Rectal smooth muscle tissue (tissue), 1 donor: ENCODE data around the gene DOCK4.

Experiments
- H3K27ac ChIP-seq: one replicate; pipeline ENCODE4 v1.7.0; 2013; ENCODE audit warnings: low read depth, low read length, inconsistent platforms
- H3K27me3 ChIP-seq: one replicate; pipeline ENCODE4 v1.7.0; 2013; ENCODE audit warnings: low read length; ENCODE audit not compliant: control insufficient read depth, insufficient read depth
- H3K36me3 ChIP-seq: one replicate; pipeline ENCODE4 v1.7.0; 2013; ENCODE audit warnings: low read length; ENCODE audit not compliant: control insufficient read depth, insufficient read depth
- H3K4me1 ChIP-seq: one replicate; pipeline ENCODE4 v1.7.0; 2013; ENCODE audit warnings: low read length; ENCODE audit not compliant: control insufficient read depth, insufficient read depth
- H3K4me3 ChIP-seq: one replicate; pipeline ENCODE4 v1.7.0; 2013; ENCODE audit warnings: low read length
- H3K9ac ChIP-seq: one replicate; pipeline ENCODE4 v1.7.0; 2013; ENCODE audit warnings: low read length

Gene DOCK4

GRCh38 chr7:111735661-111736551 lies 470.3 kb downstream of the DOCK4 start:
- Histone ChIP-seq H3K27me3 (no peaks in the 10 kb centered on the region), H3K4me3 (no peak overlapping the region), H3K9ac (no peak overlapping the region), H3K27ac (no peak overlapping the region), H3K36me3 (peaks cover 6% of the 10 kb centered on the region), H3K4me1 (no peaks in the 10 kb centered on the region)

GRCh38 chr7:111734954-111735660 lies 471.1 kb downstream of the DOCK4 start:
- no peaks in the 10 kb centered on the region for H3K4me1 ChIP-seq
- H3K9ac ChIP-seq, result no peak overlapping the region
- H3K36me3 ChIP-seq, result peaks cover 6% of the 10 kb centered on the region
- no peak overlapping the region for H3K4me3 ChIP-seq
- H3K27ac ChIP-seq, result no peak overlapping the region
- H3K27me3 ChIP-seq, result no peaks in the 10 kb centered on the region

GRCh38 chr7:111732923-111733322 lies 473.3 kb downstream of the DOCK4 start:
- Histone ChIP-seq H3K4me1 (no peaks in the 10 kb centered on the region), H3K4me3 (no peak overlapping the region), H3K36me3 (peaks cover 6% of the 10 kb centered on the region), H3K27ac (no peak overlapping the region), H3K27me3 (no peaks in the 10 kb centered on the region), H3K9ac (no peak overlapping the region)

- H3K9ac ChIP-seq, result no peak overlapping the region
- no peaks in the 10 kb centered on the region for H3K4me1 ChIP-seq
- H3K27me3 ChIP-seq, result no peaks in the 10 kb centered on the region
- peaks cover 6% of the 10 kb centered on the region for H3K36me3 ChIP-seq
- H3K4me3 ChIP-seq, result no peak overlapping the region
- no peak overlapping the region for H3K27ac ChIP-seq
Measured at GRCh38 chr7:111730476-111731300, 475.5 kb downstream of the DOCK4 start.

GRCh38 chr7:111730057-111730456 lies 476.1 kb downstream of the DOCK4 start:
- Histone ChIP-seq H3K27me3 (no peaks in the 10 kb centered on the region), H3K36me3 (peaks cover 6% of the 10 kb centered on the region), H3K9ac (no peak overlapping the region), H3K4me3 (no peak overlapping the region), H3K4me1 (no peaks in the 10 kb centered on the region), H3K27ac (no peak overlapping the region)

GRCh38 chr7:111729483-111729882 lies 476.7 kb downstream of the DOCK4 start:
- Histone ChIP-seq H3K27me3 (no peaks in the 10 kb centered on the region), H3K27ac (no peak overlapping the region), H3K9ac (no peak overlapping the region), H3K36me3 (peaks cover 6% of the 10 kb centered on the region), H3K4me3 (no peak overlapping the region), H3K4me1 (no peaks in the 10 kb centered on the region)

- H3K9ac ChIP-seq, result no peak overlapping the region
- H3K27ac ChIP-seq, result no peak overlapping the region
- H3K4me1 ChIP-seq, result no peaks in the 10 kb centered on the region
- no peaks in the 10 kb centered on the region for H3K27me3 ChIP-seq
- H3K4me3 ChIP-seq, result no peak overlapping the region
- peaks cover 6% of the 10 kb centered on the region for H3K36me3 ChIP-seq
Measured at GRCh38 chr7:111728635-111728995, 477.6 kb downstream of the DOCK4 start.

GRCh38 chr7:111727905-111728634 lies 478.1 kb downstream of the DOCK4 start:
- no peak overlapping the region for H3K9ac ChIP-seq
- peaks cover 4% of the 10 kb centered on the region for H3K36me3 ChIP-seq
- no peaks in the 10 kb centered on the region for H3K4me1 ChIP-seq
- H3K4me3 ChIP-seq, result no peak overlapping the region
- H3K27me3 ChIP-seq, result no peaks in the 10 kb centered on the region
- no peak overlapping the region for H3K27ac ChIP-seq

GRCh38 chr7:111718886-111719285 lies 487.3 kb downstream of the DOCK4 start:
- no peak overlapping the region for H3K27ac ChIP-seq
- no peaks in the 10 kb centered on the region for H3K4me1 ChIP-seq
- no peaks in the 10 kb centered on the region for H3K27me3 ChIP-seq
- no peaks in the 10 kb centered on the region for H3K36me3 ChIP-seq
- H3K4me3 ChIP-seq, result no peak overlapping the region
- H3K9ac ChIP-seq, result no peak overlapping the region

GRCh38 chr7:111711426-111712065 lies 494.7 kb downstream of the DOCK4 start:
- H3K27ac ChIP-seq, result no peak overlapping the region
- no peak overlapping the region for H3K4me3 ChIP-seq
- H3K36me3 ChIP-seq, result no peaks in the 10 kb centered on the region
- H3K27me3 ChIP-seq, result no peaks in the 10 kb centered on the region
- no peaks in the 10 kb centered on the region for H3K4me1 ChIP-seq
- H3K9ac ChIP-seq, result no peak overlapping the region

- H3K27ac ChIP-seq, result no peak overlapping the region
- H3K27me3 ChIP-seq, result no peaks in the 10 kb centered on the region
- H3K9ac ChIP-seq, result no peak overlapping the region
- H3K4me3 ChIP-seq, result no peak overlapping the region
- H3K36me3 ChIP-seq, result no peaks in the 10 kb centered on the region
- no peaks in the 10 kb centered on the region for H3K4me1 ChIP-seq
Measured at GRCh38 chr7:111710839-111711380, 495.3 kb downstream of the DOCK4 start.
